ENCODE results near the gene FAM217A. TPM values are rescaled to one million over a fixed set of nuclear protein-coding genes. Genes with fewer than 3 reads are reported as not detected.

The FAM217A gene
- polyA plus RNA-seq, 1 donor (not counting 4 experiments of a cell fraction or from before 2014, with no cell fraction given): not detected

- no peak for TF ChIP-seq EZH2 (IDR thresholded peaks at IDR 0.05; ENCODE audit: low read length)
- no peak for TF ChIP-seq CTCF (optimal IDR thresholded peaks at IDR 0.05 in 1 of 3, IDR thresholded peaks at IDR 0.05 in 1 of 3, conservative IDR thresholded peaks at IDR 0.05 in 1 of 3; ENCODE audit: extremely low read depth in 1 of 3, insufficient read depth in 2 of 3, low read length in 3 of 3)
- no peak overlapping the region for H3K4me3 ChIP-seq (ENCODE audit: control insufficient read depth in 2 of 3, extremely low read depth in 1 of 3, insufficient read depth in 2 of 3, low read depth in 1 of 3, low read length in 3 of 3)
- no peaks in the 10 kb centered on the region for H4K20me1 ChIP-seq (ENCODE audit: control insufficient read depth, extremely low read depth, insufficient read depth, low read length)
- no peaks in the 10 kb centered on the region for H3K36me3 ChIP-seq (ENCODE audit: control insufficient read depth in 2 of 2, extremely low read depth in 1 of 2, insufficient read depth in 2 of 2, low read length in 2 of 2)
- dilution Hi-C loops (cut with MboI; ENCODE audit: extremely low pct_ligation_motif_present, low sequenced_read_pairs): no loop called here
- no peaks in the 10 kb centered on the region for H3K79me2 ChIP-seq (ENCODE audit: control insufficient read depth, insufficient read depth, low read length)
- H3K4me2 ChIP-seq (ENCODE audit: control insufficient read depth, extremely low read depth, insufficient read depth, low read depth, low read length): peak overlapping the region; percentile 35
- no peaks in the 10 kb centered on the region for H3K9me3 ChIP-seq (ENCODE audit: control insufficient read depth, low read depth, low read length)
- no peaks in the 10 kb centered on the region for H3K9me1 ChIP-seq (ENCODE audit: control insufficient read depth, extremely low read depth, insufficient read depth, low read length)
- FAIRE-seq (no peak), DNase-seq (ENCODE audit: low read depth, low spot score) (no peak)
- H3K9ac ChIP-seq (ENCODE audit: control insufficient read depth, extremely low read depth, insufficient read depth, low read length): no peak overlapping the region
- H2AFZ ChIP-seq (ENCODE audit: control insufficient read depth, low read length): peak overlapping the region; percentile 7
- H3K27me3 ChIP-seq (ENCODE audit: control insufficient read depth, extremely low read depth, insufficient read depth, low read length): no peaks in the 10 kb centered on the region
- H3K4me1 ChIP-seq (ENCODE audit: control insufficient read depth, extremely low read depth, insufficient read depth, low read length): peaks cover 8% of the 10 kb centered on the region
- H3K27ac ChIP-seq (ENCODE audit: control insufficient read depth, insufficient read depth, low read length): peak overlapping the region; percentile 18
Observed at GRCh38 chr6:4084444-4085331, 5.8 kb upstream of the FAM217A start.

GRCh38 chr6:4074478-4075235 is 4.3 kb downstream of the FAM217A start:
- no peak overlapping the region for H3K4me3 ChIP-seq (ENCODE audit: control insufficient read depth in 2 of 3, extremely low read depth in 1 of 3, insufficient read depth in 2 of 3, low read depth in 1 of 3, low read length in 3 of 3)
- no peaks in the 10 kb centered on the region for H3K36me3 ChIP-seq (ENCODE audit: control insufficient read depth in 2 of 2, extremely low read depth in 1 of 2, insufficient read depth in 2 of 2, low read length in 2 of 2)
- H3K4me2 ChIP-seq (ENCODE audit: control insufficient read depth, extremely low read depth, insufficient read depth, low read depth, low read length): no peak overlapping the region
- no peaks in the 10 kb centered on the region for H4K20me1 ChIP-seq (ENCODE audit: control insufficient read depth, extremely low read depth, insufficient read depth, low read length)
- dilution Hi-C loops (cut with MboI; ENCODE audit: extremely low pct_ligation_motif_present, low sequenced_read_pairs): no loop called here
- H3K27me3 ChIP-seq (ENCODE audit: control insufficient read depth, extremely low read depth, insufficient read depth, low read length): peaks cover 3% of the 10 kb centered on the region
- no peak for TF ChIP-seq CTCF (optimal IDR thresholded peaks at IDR 0.05 in 1 of 3, IDR thresholded peaks at IDR 0.05 in 1 of 3, conservative IDR thresholded peaks at IDR 0.05 in 1 of 3; ENCODE audit: extremely low read depth in 1 of 3, insufficient read depth in 2 of 3, low read length in 3 of 3)
- TF ChIP-seq EZH2 (IDR thresholded peaks at IDR 0.05; ENCODE audit: low read length): no peak
- no peaks in the 10 kb centered on the region for H3K79me2 ChIP-seq (ENCODE audit: control insufficient read depth, insufficient read depth, low read length)
- H3K9me1 ChIP-seq (ENCODE audit: control insufficient read depth, extremely low read depth, insufficient read depth, low read length): no peaks in the 10 kb centered on the region
- H3K4me1 ChIP-seq (ENCODE audit: control insufficient read depth, extremely low read depth, insufficient read depth, low read length): no peaks in the 10 kb centered on the region
- no peak for DNase-seq (ENCODE audit: low read depth, low spot score)
- FAIRE-seq: no peak
- H3K9ac ChIP-seq (ENCODE audit: control insufficient read depth, extremely low read depth, insufficient read depth, low read length): no peak overlapping the region
- no peaks in the 10 kb centered on the region for H3K9me3 ChIP-seq (ENCODE audit: control insufficient read depth, low read depth, low read length)
- no peak overlapping the region for H2AFZ ChIP-seq (ENCODE audit: control insufficient read depth, low read length)
- H3K27ac ChIP-seq (ENCODE audit: control insufficient read depth, insufficient read depth, low read length): no peak overlapping the region

Data from keratinocyte (primary cell).